IMR-90 (cell line): ENCODE measurements around the gene GNG2. TPM values are rescaled to one million over a fixed set of nuclear protein-coding genes. Genes with fewer than 3 reads are reported as not detected.
A peak's percentile ranks its signal among the peaks of the same experiment; 100 is the strongest.

ENCODE experiments used
- ATAC-seq: fragments of 200-7000 bp; cut with Tn5 transposase; 2 replicates; pipeline ENCODE4 v1.9.1; 2020; ENCODE audit warnings: low read depth, mild to moderate bottlenecking, moderate library complexity
- BruUV-seq: library from RNA; stranded (reverse); fragments of 400-500 nt; replicated peaks from 2 replicates; lab custom pipeline; 2021; lab: Mats Ljungman, UMichigan
- CTCF ChIA-PET: fragments of 300-600 bp; formaldehyde crosslinking; extraction: SDS; loops from one replicate; lab custom pipeline; 2021; ENCODE audit warnings: antibody characterized with exemption; lab: Yijun Ruan, JAX
- POLR2A ChIA-PET: fragments of 300-600 bp; sonication (Branson Sonifier 250); formaldehyde crosslinking; loops from one replicate; lab custom pipeline; 2022; ENCODE audit warnings: antibody characterized with exemption; ENCODE audit not compliant: unreplicated experiment; lab: Charles Lee
- DNase-seq: peaks from one replicate; pipeline ENCODE4 v3.0.0; 2013
- H2AFZ ChIP-seq: replicated peaks from 2 replicates; pipeline ENCODE3; 2013; ENCODE audit warnings: low read length, mild to moderate bottlenecking; ENCODE audit not compliant: poor library complexity
- H2AK5ac ChIP-seq: 2 replicates; pipeline ENCODE4 v1.6.1; 2013; ENCODE audit warnings: low read depth, low read length, inconsistent platforms
- H2AK9ac ChIP-seq: replicated peaks from 2 replicates; pipeline ENCODE3; 2013; ENCODE audit warnings: mild to moderate bottlenecking, low read depth, low read length, moderate library complexity; ENCODE audit not compliant: poor library complexity
- H2BK120ac ChIP-seq: 2 replicates; pipeline ENCODE4 v1.6.1; 2013; ENCODE audit warnings: low read depth, low read length, inconsistent platforms
- H2BK15ac ChIP-seq: 3 replicates; pipeline ENCODE4 v1.6.1; 2013; ENCODE audit warnings: low read depth, low read length, inconsistent platforms
- H2BK20ac ChIP-seq: 2 replicates; pipeline ENCODE4 v1.6.1; 2013; ENCODE audit warnings: low read depth, mild to moderate bottlenecking, inconsistent platforms, low read length, moderate library complexity
- H2BK5ac ChIP-seq: 2 replicates; pipeline ENCODE4 v1.6.1; 2013; ENCODE audit warnings: mild to moderate bottlenecking, low read depth, low read length, inconsistent platforms; ENCODE audit not compliant: poor library complexity, severe bottlenecking
- H3K14ac ChIP-seq: replicated peaks from 2 replicates; pipeline ENCODE4 v1.6.1; 2013; ENCODE audit warnings: low read depth, low read length, inconsistent platforms
- H3K18ac ChIP-seq: 2 replicates; pipeline ENCODE4 v1.6.1; 2013; ENCODE audit warnings: low read depth, low read length, control low read depth
- H3K23ac ChIP-seq: 2 replicates; pipeline ENCODE4 v1.6.1; 2013; ENCODE audit warnings: low read depth, low read length, inconsistent platforms
- H3K27ac ChIP-seq: 2 replicates; pipeline ENCODE4 v1.5.1; 2013; ENCODE audit warnings: mild to moderate bottlenecking, control low read depth, low read length; ENCODE audit not compliant: insufficient read depth
- H3K27me3 ChIP-seq: 2 replicates; pipeline ENCODE4 v1.6.1; 2013; ENCODE audit warnings: low read length; ENCODE audit not compliant: control insufficient read depth, insufficient read depth
- H3K36me3 ChIP-seq: 2 replicates; pipeline ENCODE4 v1.6.1; 2013; ENCODE audit warnings: low read length, mixed read lengths; ENCODE audit not compliant: control insufficient read depth, insufficient read depth
- H3K4ac ChIP-seq: 2 replicates; pipeline ENCODE4 v1.6.1; 2013; ENCODE audit warnings: low read depth, low read length, inconsistent platforms
- H3K4me1 ChIP-seq: 2 replicates; pipeline ENCODE4 v1.6.1; 2013; ENCODE audit warnings: low read length, mixed read lengths; ENCODE audit not compliant: control insufficient read depth, insufficient read depth
- H3K4me2 ChIP-seq: 2 replicates; pipeline ENCODE4 v1.6.1; 2013; ENCODE audit warnings: low read depth, mild to moderate bottlenecking, control low read depth, low read length, moderate library complexity
- H3K4me3 ChIP-seq: 2 replicates; pipeline ENCODE4 v1.5.1; 2013; ENCODE audit warnings: low read depth, mild to moderate bottlenecking, control low read depth, low read length, moderate library complexity; ENCODE audit not compliant: insufficient read depth
- H3K56ac ChIP-seq: 2 replicates; pipeline ENCODE4 v1.6.1; 2013; ENCODE audit warnings: low read length, inconsistent platforms; ENCODE audit not compliant: insufficient read depth; ENCODE audit errors: extremely low read depth
- H3K79me1 ChIP-seq, 2 experiments: 2 replicates each; pipeline ENCODE4 v1.6.1; 2013; ENCODE audit warnings: low read length in 2 of 2, inconsistent platforms in 1 of 2, low read depth in 1 of 2
- H3K9ac ChIP-seq: 2 replicates; pipeline ENCODE4 v1.6.1; 2013; ENCODE audit warnings: low read depth, low read length, control low read depth
- H3K9me1 ChIP-seq: 2 replicates; pipeline ENCODE4 v1.6.1; 2013; ENCODE audit warnings: low read length, inconsistent platforms; ENCODE audit not compliant: insufficient read depth
- H3K9me3 ChIP-seq: 2 replicates; pipeline ENCODE4 v1.6.1; 2013; ENCODE audit warnings: low read length; ENCODE audit not compliant: control insufficient read depth, insufficient read depth
- H4K20me1 ChIP-seq: 2 replicates; pipeline ENCODE4 v1.6.1; 2013; ENCODE audit warnings: low read length, inconsistent platforms; ENCODE audit not compliant: insufficient read depth
- H4K5ac ChIP-seq: 2 replicates; pipeline ENCODE4 v1.6.1; 2013; ENCODE audit warnings: mild to moderate bottlenecking, low read depth, low read length, control low read depth
- H4K8ac ChIP-seq, 2 experiments: 2 replicates each; pipeline ENCODE4 v1.6.1; 2013; ENCODE audit warnings: low read depth in 2 of 2, low read length in 2 of 2, control low read depth in 1 of 2, inconsistent platforms in 1 of 2
- H4K91ac ChIP-seq: 2 replicates; pipeline ENCODE4 v1.6.1; 2013; ENCODE audit warnings: low read depth, low read length, inconsistent platforms; ENCODE audit not compliant: insufficient read depth
- BHLHE40 ChIP-seq: fragments of 150-350 bp; IDR thresholded peaks from 2 replicates; pipeline ENCODE4 v1.6.1; 2016; ENCODE audit warnings: mild to moderate bottlenecking, low read depth, low read length
- CEBPB ChIP-seq: IDR thresholded peaks from 2 replicates; pipeline ENCODE4 v1.6.1; 2012; ENCODE audit warnings: low read depth, low read length, improper control_type of control experiment
- CHD1 ChIP-seq: IDR thresholded peaks from 2 replicates; pipeline ENCODE4 v1.6.1; 2012; ENCODE audit warnings: low read depth, low read length, improper control_type of control experiment
- CTCF ChIP-seq: conservative IDR thresholded peaks from 2 replicates; pipeline ENCODE4 v1.5.1; 2012; ENCODE audit warnings: mild to moderate bottlenecking, low read depth, low read length, improper control_type of control experiment
- ELK1 ChIP-seq: fragments of 150-350 bp; IDR thresholded peaks from 2 replicates; pipeline ENCODE4 v1.6.1; 2016; ENCODE audit warnings: low read depth, mild to moderate bottlenecking, low read length, moderate library complexity, borderline replicate concordance
- FOS ChIP-seq: fragments of 150-350 bp; IDR thresholded peaks from 2 replicates; pipeline ENCODE4 v1.6.1; 2016; ENCODE audit warnings: low read depth, low read length
- MAFK ChIP-seq: IDR thresholded peaks from 2 replicates; pipeline ENCODE4 v1.6.1; 2012; ENCODE audit warnings: low read depth, low read length, improper control_type of control experiment
- MAZ ChIP-seq: IDR thresholded peaks from 2 replicates; pipeline ENCODE4 v1.6.1; 2012; ENCODE audit warnings: low read depth, mild to moderate bottlenecking, low read length, improper control_type of control experiment, moderate library complexity, borderline replicate concordance
- MXI1 ChIP-seq: IDR thresholded peaks from 2 replicates; pipeline ENCODE4 v1.6.1; 2012; ENCODE audit warnings: low read depth, mild to moderate bottlenecking, low read length, moderate library complexity, borderline replicate concordance
- NFE2L2 ChIP-seq: fragments of 150-350 bp; IDR thresholded peaks from 2 replicates; pipeline ENCODE4 v1.6.1; 2016; ENCODE audit warnings: low read depth, mild to moderate bottlenecking, low read length
- POLR2A ChIP-seq: IDR thresholded peaks from 2 replicates; pipeline ENCODE4 v1.6.1; 2012; ENCODE audit warnings: mild to moderate bottlenecking, low read depth, low read length
- RAD21 ChIP-seq: IDR thresholded peaks from 2 replicates; pipeline ENCODE4 v1.6.1; 2012; ENCODE audit warnings: low read length, improper control_type of control experiment
- RCOR1 ChIP-seq: IDR thresholded peaks from 2 replicates; pipeline ENCODE4 v1.6.1; 2012; ENCODE audit warnings: mild to moderate bottlenecking, low read length, improper control_type of control experiment; ENCODE audit not compliant: insufficient replicate concordance
- RFX5 ChIP-seq: IDR thresholded peaks from 2 replicates; pipeline ENCODE4 v1.8.0; 2012; ENCODE audit warnings: low read depth, mild to moderate bottlenecking, low read length, moderate library complexity
- SMC3 ChIP-seq: fragments of 150-350 bp; IDR thresholded peaks from 2 replicates; pipeline ENCODE4 v1.6.1; 2016; ENCODE audit warnings: low read depth, mild to moderate bottlenecking, antibody characterized with exemption, low read length, moderate library complexity
- USF2 ChIP-seq: fragments of 150-350 bp; IDR thresholded peaks from 2 replicates; pipeline ENCODE4 v1.6.1; 2017; ENCODE audit warnings: mild to moderate bottlenecking, antibody characterized with exemption, low read length, low read depth
- WGBS, 2 experiments: methylation state at CpG; one replicate each; pipeline versions ENCODE4 v1.1.5 to v1.1.7; 2013; ENCODE audit warnings: missing lambda C conversion rate in 2 of 2; ENCODE audit not compliant: insufficient read length in 1 of 2; ENCODE audit errors: extremely low coverage in 2 of 2; 5-methylcytosine and 5-hydroxymethylcytosine counted together
- dilution Hi-C: fragments of 300-500 bp; cut with HindIII; formaldehyde crosslinking; loops from one replicate; pipeline ENCODE4 v1.14.3; 2018; ENCODE audit warnings: low sequenced_read_pairs; ENCODE audit not compliant: unreplicated experiment
- in situ Hi-C: fragments of 300-500 bp; cut with MboI; formaldehyde crosslinking; loops from 3 replicates; pipeline ENCODE4 v1.14.3; 2019; ENCODE audit warnings: low sequenced_read_pairs, inconsistent platforms, mixed read lengths
- intact Hi-C: fragments of 100-400 bp; cut with micrococcal nuclease; formaldehyde crosslinking; loops from 2 replicates; pipeline ENCODE4 v1.10.0; 2022
- polyA plus RNA-seq, 3 experiments: library from polyadenylated mRNA; depleted of rRNA; stranded (reverse); fragments of >200 nt; gene quantifications; 2 replicates each; pipeline ENCODE4 v1.2.3, GENCODE V29; 2012; ENCODE audit warnings: low replicate concordance in 1 of 3
- total RNA-seq: library from RNA; depleted of rRNA; stranded (reverse); fragments of >200 nt; gene quantifications from 2 replicates; pipeline ENCODE4 v1.2.3, GENCODE V29; 2012

Gene GNG2
- total and polyA plus RNA-seq, 2 of the 4 experiments (the other 2 are of a cell fraction): 13.1 to 14.6 TPM

- Histone ChIP-seq H2AK9ac (peak overlapping the region; percentile 44), H3K18ac (no peak overlapping the region), H2AFZ (no peak overlapping the region), H2BK20ac (no peak overlapping the region), H3K23ac (no peak overlapping the region), H2BK120ac (no peak overlapping the region), H3K4me2 (no peak overlapping the region), H2AK5ac (no peak overlapping the region), H4K91ac (no peak overlapping the region), H4K5ac (no peak overlapping the region), H3K27me3 (no peaks in the 10 kb centered on the region), H3K9me3 (peaks cover 3% of the 10 kb centered on the region; the same call in 1 of the 2 replicates), H4K8ac (no peak overlapping the region), H3K9ac (no peak overlapping the region), H3K4ac (no peak overlapping the region), H3K36me3 (peaks cover 3% of the 10 kb centered on the region), H3K4me3 (no peak overlapping the region), H3K27ac (no peak overlapping the region), H3K56ac (no peak overlapping the region), H3K9me1 (peaks cover 5% of the 10 kb centered on the region; the same call in 1 of the 2 replicates), H3K4me1 (peaks cover 2% of the 10 kb centered on the region; the same call in 1 of the 2 replicates), H3K79me1 (peaks cover 2 to 22% of the 10 kb centered on the region in 2 experiments), H2BK5ac (no peak overlapping the region), H3K14ac (no peak overlapping the region), H2BK15ac (no peak overlapping the region), H4K20me1 (no peaks in the 10 kb centered on the region)
- WGBS, 2 experiments: no CpG with 5 or more reads among the region's 5 CpGs
- BruUV-seq: no TSS peak
- intact Hi-C loops: no loop called here
- ChIA-PET CTCF (interaction anchor here (0.6 kb wide), 1 partner anchor 11 kb away, joined by 3 read pairs; no protein-coding TSS in a partner anchor), POLR2A (no interaction called here)
- in situ Hi-C loops: no loop called here
- ATAC-seq (no peak), DNase-seq (no peak)
- dilution Hi-C loops: no loop called here
- TF ChIP-seq FOS (no peak), USF2 (no peak), POLR2A (no peak), CEBPB (no peak), BHLHE40 (no peak), RAD21 (no peak), SMC3 (no peak), RCOR1 (no peak), MAZ (no peak), RFX5 (no peak), CTCF (no peak), NFE2L2 (no peak), MAFK (no peak), CHD1 (no peak), ELK1 (no peak), MXI1 (no peak)
Observed at GRCh38 chr14:51901475-51902024, 41.1 kb downstream of the GNG2 start.
